ENCODE data around the gene ING5.

DNA sequence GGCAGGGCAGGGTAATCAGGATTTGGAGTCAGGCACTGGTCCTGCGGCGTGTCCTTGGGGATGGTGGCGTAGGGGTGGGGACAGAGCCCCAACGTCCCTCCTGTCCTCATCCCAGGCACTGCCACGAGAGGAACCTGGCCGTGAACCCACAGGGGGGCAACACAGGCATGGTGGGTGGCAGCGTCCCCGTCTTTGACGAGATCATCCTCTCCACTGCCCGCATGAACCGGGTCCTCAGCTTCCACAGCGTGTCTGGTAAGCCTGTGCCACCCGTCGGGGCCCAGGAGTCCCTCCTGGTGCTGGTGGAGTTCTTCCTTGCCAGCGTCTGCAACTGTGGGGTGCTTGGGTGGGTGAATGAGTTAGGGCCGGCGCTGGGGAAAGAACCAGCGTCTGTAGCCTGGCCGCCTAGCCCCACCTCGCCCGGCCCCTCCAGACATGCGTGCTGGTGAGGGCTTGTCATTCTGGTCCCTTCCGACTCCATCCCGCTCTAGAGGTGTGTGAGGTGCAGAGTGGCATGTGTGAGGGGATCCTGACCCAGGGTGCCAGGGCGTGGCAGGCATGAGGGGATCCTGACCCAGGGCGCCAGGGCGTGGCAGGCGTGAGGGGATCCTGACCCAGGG lies 40.6 kb downstream of the ING5 start:
- no peak for TF ChIP-seq CTCF (IDR thresholded peaks at IDR 0.05; ENCODE audit: low read length)
- TF ChIP-seq EZH2 (IDR thresholded peaks at IDR 0.05; ENCODE audit: borderline replicate concordance, low read length) = no peak
